ENCODE results near the gene IL7R. TPM values are rescaled to one million over a fixed set of nuclear protein-coding genes. Genes with fewer than 3 reads are reported as not detected.
A peak's percentile ranks its signal among the peaks of the same experiment; 100 is the strongest.

The IL7R gene
- total and polyA plus RNA-seq, 2 donors from 2014 or later, result 0.34 to 53.7 TPM

DNA sequence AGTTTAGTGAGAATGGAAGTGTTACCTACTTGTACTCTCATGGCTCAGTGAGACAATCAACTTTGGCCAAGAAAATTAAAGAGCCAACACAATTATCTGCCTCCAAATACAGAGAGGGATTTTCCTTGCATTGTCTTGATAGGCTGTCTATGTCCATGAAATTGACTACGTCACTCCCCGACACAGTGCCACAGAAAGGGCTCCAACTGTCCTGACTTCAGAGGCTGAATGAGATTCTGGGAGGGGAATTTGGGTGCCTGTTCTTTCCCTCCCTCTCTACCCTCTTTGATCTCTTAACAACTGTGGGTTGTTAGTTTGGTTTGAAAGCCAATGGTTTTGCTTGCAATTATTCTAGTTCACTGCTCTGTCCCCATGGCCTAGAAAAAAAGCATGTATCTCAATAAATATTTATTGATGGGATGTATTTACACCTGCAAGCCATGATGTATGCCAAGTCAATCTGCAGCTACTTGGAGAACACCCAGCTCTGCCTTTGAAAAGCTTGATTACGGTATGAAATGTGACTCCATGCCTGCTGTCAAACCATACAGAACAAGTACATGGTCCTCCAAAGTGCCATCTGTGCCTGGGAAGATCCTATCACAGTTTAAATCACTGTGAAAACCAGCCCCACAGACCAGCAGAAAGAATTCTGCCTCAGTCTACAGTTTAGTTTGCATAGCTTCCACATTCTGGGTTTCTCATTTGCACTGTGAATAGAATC, 44.4 kb downstream of the IL7R start:
- Histone ChIP-seq H3K9ac (ENCODE audit: low read length in 3 of 3) (no peak overlapping the region), H3K36me3 (ENCODE audit: control insufficient read depth in 2 of 3, insufficient read depth in 3 of 3, low read length in 3 of 3) (no peaks in the 10 kb centered on the region), H3K27me3 (ENCODE audit: control insufficient read depth, insufficient read depth, low read length) (no peaks in the 10 kb centered on the region), H3K4me1 (ENCODE audit: control insufficient read depth in 2 of 3, insufficient read depth in 2 of 3, low read depth in 1 of 3, low read length in 3 of 3) (no peaks in the 10 kb centered on the region), H3K27ac (ENCODE audit: low read depth in 2 of 2, low read length in 2 of 2) (no peak overlapping the region), H3K4me3 (ENCODE audit: low read length in 3 of 3) (no peak overlapping the region), H3K9me3 (ENCODE audit: control insufficient read depth in 2 of 3, insufficient read depth in 1 of 3, low read length in 3 of 3) (peaks cover 0 to 4% (median 0%) of the 10 kb centered on the region in 3 donors)
- DNase-seq, result no peak
- no peak for FAIRE-seq
- TF ChIP-seq, protein P1, sequence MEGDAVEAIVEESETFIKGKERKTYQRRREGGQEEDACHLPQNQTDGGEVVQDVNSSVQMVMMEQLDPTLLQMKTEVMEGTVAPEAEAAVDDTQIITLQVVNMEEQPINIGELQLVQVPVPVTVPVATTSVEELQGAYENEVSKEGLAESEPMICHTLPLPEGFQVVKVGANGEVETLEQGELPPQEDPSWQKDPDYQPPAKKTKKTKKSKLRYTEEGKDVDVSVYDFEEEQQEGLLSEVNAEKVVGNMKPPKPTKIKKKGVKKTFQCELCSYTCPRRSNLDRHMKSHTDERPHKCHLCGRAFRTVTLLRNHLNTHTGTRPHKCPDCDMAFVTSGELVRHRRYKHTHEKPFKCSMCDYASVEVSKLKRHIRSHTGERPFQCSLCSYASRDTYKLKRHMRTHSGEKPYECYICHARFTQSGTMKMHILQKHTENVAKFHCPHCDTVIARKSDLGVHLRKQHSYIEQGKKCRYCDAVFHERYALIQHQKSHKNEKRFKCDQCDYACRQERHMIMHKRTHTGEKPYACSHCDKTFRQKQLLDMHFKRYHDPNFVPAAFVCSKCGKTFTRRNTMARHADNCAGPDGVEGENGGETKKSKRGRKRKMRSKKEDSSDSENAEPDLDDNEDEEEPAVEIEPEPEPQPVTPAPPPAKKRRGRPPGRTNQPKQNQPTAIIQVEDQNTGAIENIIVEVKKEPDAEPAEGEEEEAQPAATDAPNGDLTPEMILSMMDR (IDR thresholded peaks at IDR 0.05; ENCODE audit: borderline replicate concordance, extremely low read depth, insufficient read depth), result no peak
- intact Hi-C loops (cut with DNase I), result no loop called here

DNA sequence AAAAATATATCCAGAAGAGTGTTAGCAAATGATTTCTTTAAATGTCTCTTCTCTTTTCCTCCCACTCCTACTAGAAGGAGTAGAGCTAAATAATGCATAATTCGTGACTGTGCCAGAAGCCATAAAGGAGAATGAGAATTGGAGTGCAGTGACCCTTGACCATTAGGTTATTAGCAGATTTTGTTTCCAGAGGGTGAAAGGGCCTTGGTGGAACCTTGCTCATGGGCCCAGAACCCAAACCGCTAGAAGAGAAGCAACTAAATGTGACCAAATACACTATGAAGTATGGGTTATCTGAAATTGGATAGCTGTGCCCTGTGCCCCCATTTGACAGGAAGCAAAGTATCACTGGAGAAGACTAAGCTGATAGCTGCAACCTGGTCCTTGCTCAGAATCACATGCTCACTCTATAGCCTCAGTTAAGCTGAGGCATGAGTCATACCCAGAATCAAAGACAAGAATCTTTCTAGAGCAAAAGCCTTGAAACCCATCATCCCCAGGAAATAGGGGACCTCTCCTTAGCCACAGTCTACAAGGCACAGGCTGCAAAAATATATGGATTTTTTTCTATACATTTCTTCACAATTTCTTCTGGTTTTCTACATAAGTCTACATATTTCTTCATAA, 45.5 kb downstream of the IL7R start:
- DNase-seq (peak in 2 of 5 donors; percentile 18 to 20), FAIRE-seq (no peak)
- H3K36me3 ChIP-seq (ENCODE audit: control insufficient read depth in 2 of 3, insufficient read depth in 3 of 3, low read length in 3 of 3), result no peaks in the 10 kb centered on the region
- H3K4me3 ChIP-seq (ENCODE audit: low read length in 3 of 3), result no peak overlapping the region
- intact Hi-C loops (cut with DNase I), result no loop called here
- TF ChIP-seq, protein P1 (IDR thresholded peaks at IDR 0.05; ENCODE audit: borderline replicate concordance, extremely low read depth, insufficient read depth), result no peak
- no peaks in the 10 kb centered on the region for H3K27me3 ChIP-seq (ENCODE audit: control insufficient read depth, insufficient read depth, low read length)
- no peak overlapping the region for H3K27ac ChIP-seq (ENCODE audit: low read depth in 2 of 2, low read length in 2 of 2)
- no peaks in the 10 kb centered on the region for H3K4me1 ChIP-seq (ENCODE audit: control insufficient read depth in 2 of 3, insufficient read depth in 2 of 3, low read depth in 1 of 3, low read length in 3 of 3)
- peaks cover 0 to 4% (median 0%) of the 10 kb centered on the region in 3 donors for H3K9me3 ChIP-seq (ENCODE audit: control insufficient read depth in 2 of 3, insufficient read depth in 1 of 3, low read length in 3 of 3)
- H3K9ac ChIP-seq (ENCODE audit: low read length in 3 of 3), result no peak overlapping the region

DNA sequence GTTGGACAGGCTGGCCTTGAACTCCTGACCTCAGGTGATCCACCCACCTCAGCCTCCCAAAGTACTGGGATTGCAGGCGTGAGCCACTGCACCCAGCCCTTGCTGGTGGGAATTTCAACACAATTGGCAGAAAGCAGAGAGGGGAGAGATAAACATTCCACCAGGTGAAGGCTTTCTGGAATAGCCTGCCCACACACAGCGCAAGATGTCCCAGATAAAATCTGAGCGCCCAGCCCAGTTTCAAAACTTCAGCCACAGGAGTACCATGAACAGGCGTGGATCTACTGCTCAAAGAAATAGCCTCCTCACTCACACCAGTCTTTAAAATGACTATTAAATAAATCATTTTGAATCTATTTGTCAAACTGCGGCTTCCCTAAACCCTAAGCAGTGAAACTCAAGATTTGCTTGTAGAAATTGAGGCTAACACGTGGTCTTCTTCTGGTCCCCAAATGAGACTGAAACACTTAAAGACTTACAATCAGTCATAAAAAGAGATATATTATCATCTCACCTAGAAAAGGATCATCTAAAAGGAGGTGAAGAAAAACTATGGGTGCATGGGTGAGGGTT, 47.0 kb downstream of the IL7R start:
- intact Hi-C loops (cut with DNase I), result no loop called here
- Histone ChIP-seq H3K4me3 (ENCODE audit: low read length in 3 of 3) (no peak overlapping the region), H3K9ac (ENCODE audit: low read length in 3 of 3) (no peak overlapping the region), H3K4me1 (ENCODE audit: control insufficient read depth in 2 of 3, insufficient read depth in 2 of 3, low read depth in 1 of 3, low read length in 3 of 3) (no peaks in the 10 kb centered on the region), H3K9me3 (ENCODE audit: control insufficient read depth in 2 of 3, insufficient read depth in 1 of 3, low read length in 3 of 3) (peaks cover 0 to 4% (median 0%) of the 10 kb centered on the region in 3 donors), H3K36me3 (ENCODE audit: control insufficient read depth in 2 of 3, insufficient read depth in 3 of 3, low read length in 3 of 3) (no peaks in the 10 kb centered on the region), H3K27me3 (ENCODE audit: control insufficient read depth, insufficient read depth, low read length) (no peaks in the 10 kb centered on the region), H3K27ac (ENCODE audit: low read depth in 2 of 2, low read length in 2 of 2) (no peak overlapping the region)
- TF ChIP-seq, protein P1 (IDR thresholded peaks at IDR 0.05; ENCODE audit: borderline replicate concordance, extremely low read depth, insufficient read depth), result no peak
- DNase-seq, result no peak
- no peak for FAIRE-seq

Measured in kidney (tissue), 14 donors.